ENCODE measurements around the gene SLC25A23.

GRCh38 chr19:6503407-6504201 is 44.0 kb upstream of the SLC25A23 start:
- TF ChIP-seq, protein P1, sequence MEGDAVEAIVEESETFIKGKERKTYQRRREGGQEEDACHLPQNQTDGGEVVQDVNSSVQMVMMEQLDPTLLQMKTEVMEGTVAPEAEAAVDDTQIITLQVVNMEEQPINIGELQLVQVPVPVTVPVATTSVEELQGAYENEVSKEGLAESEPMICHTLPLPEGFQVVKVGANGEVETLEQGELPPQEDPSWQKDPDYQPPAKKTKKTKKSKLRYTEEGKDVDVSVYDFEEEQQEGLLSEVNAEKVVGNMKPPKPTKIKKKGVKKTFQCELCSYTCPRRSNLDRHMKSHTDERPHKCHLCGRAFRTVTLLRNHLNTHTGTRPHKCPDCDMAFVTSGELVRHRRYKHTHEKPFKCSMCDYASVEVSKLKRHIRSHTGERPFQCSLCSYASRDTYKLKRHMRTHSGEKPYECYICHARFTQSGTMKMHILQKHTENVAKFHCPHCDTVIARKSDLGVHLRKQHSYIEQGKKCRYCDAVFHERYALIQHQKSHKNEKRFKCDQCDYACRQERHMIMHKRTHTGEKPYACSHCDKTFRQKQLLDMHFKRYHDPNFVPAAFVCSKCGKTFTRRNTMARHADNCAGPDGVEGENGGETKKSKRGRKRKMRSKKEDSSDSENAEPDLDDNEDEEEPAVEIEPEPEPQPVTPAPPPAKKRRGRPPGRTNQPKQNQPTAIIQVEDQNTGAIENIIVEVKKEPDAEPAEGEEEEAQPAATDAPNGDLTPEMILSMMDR (IDR thresholded peaks at IDR 0.05; ENCODE audit: low read length): no peak
- no peak for TF ChIP-seq EZH2 (IDR thresholded peaks at IDR 0.05; ENCODE audit: borderline replicate concordance, low read length)

Measured in OCI-LY1 (cell line).